IPS-18a (cell line): ENCODE data around the gene LRRC7.
"Not testable (repeated sequence)": the region's sequence is repeated elsewhere in the genome, so short reads cannot be mapped to it uniquely, and the experiment has no call there.

Experiments used
- H3K27ac ChIP-seq: one replicate; pipeline ENCODE4 v1.5.1; 2013; ENCODE audit warnings: low read length
- H3K27me3 ChIP-seq: one replicate; pipeline ENCODE4 v1.6.1; 2013; ENCODE audit warnings: mild to moderate bottlenecking, low read length; ENCODE audit not compliant: control insufficient read depth, insufficient read depth
- H3K36me3 ChIP-seq: one replicate; pipeline ENCODE4 v1.6.1; 2013; ENCODE audit warnings: low read depth, low read length; ENCODE audit not compliant: control insufficient read depth
- H3K4me1 ChIP-seq: one replicate; pipeline ENCODE4 v1.6.1; 2013; ENCODE audit warnings: low read depth, low read length; ENCODE audit not compliant: control insufficient read depth
- H3K4me3 ChIP-seq: one replicate; pipeline ENCODE4 v1.5.1; 2013; ENCODE audit warnings: low read length
- H3K9ac ChIP-seq: one replicate; pipeline ENCODE4 v1.6.1; 2013; ENCODE audit warnings: mild to moderate bottlenecking, low read length, moderate library complexity
- H3K9me3 ChIP-seq: one replicate; pipeline ENCODE4 v1.6.1; 2013; ENCODE audit warnings: low read depth, low read length; ENCODE audit not compliant: control insufficient read depth

The LRRC7 gene

GRCh38 chr1:69700770-69701169, 133.0 kb downstream of the LRRC7 start:
- Histone ChIP-seq H3K27me3 (no peaks in the 10 kb centered on the region), H3K9me3 (no peaks in the 10 kb centered on the region), H3K4me1 (no peaks in the 10 kb centered on the region), H3K4me3 (no peak overlapping the region), H3K27ac (no peak overlapping the region), H3K9ac (no peak overlapping the region), H3K36me3 (no peaks in the 10 kb centered on the region)

- Histone ChIP-seq H3K36me3 (no peaks in the 10 kb centered on the region), H3K27ac (no peak overlapping the region), H3K4me3 (no peak overlapping the region), H3K9ac (no peak overlapping the region), H3K27me3 (no peaks in the 10 kb centered on the region), H3K9me3 (no peaks in the 10 kb centered on the region), H3K4me1 (no peaks in the 10 kb centered on the region)
Observed at GRCh38 chr1:69702085-69702484, 134.4 kb downstream of the LRRC7 start.

- Histone ChIP-seq H3K27ac (no peak overlapping the region), H3K4me3 (no peak overlapping the region), H3K36me3 (no peaks in the 10 kb centered on the region), H3K9me3 (no peaks in the 10 kb centered on the region), H3K9ac (no peak overlapping the region), H3K4me1 (no peaks in the 10 kb centered on the region), H3K27me3 (no peaks in the 10 kb centered on the region)
Observed at GRCh38 chr1:69706473-69706872, 138.8 kb downstream of the LRRC7 start.

- H3K4me1 ChIP-seq: no peaks in the 10 kb centered on the region
- no peak overlapping the region for H3K27ac ChIP-seq
- no peaks in the 10 kb centered on the region for H3K36me3 ChIP-seq
- no peaks in the 10 kb centered on the region for H3K9me3 ChIP-seq
- H3K27me3 ChIP-seq: no peaks in the 10 kb centered on the region
- H3K9ac ChIP-seq: no peak overlapping the region
- H3K4me3 ChIP-seq: no peak overlapping the region
Observed at GRCh38 chr1:69707103-69707502, 139.4 kb downstream of the LRRC7 start.

- no peaks in the 10 kb centered on the region for H3K4me1 ChIP-seq
- no peaks in the 10 kb centered on the region for H3K9me3 ChIP-seq
- H3K36me3 ChIP-seq: no peaks in the 10 kb centered on the region
- H3K9ac ChIP-seq: no peak overlapping the region
- no peak overlapping the region for H3K27ac ChIP-seq
- H3K27me3 ChIP-seq: no peaks in the 10 kb centered on the region
- H3K4me3 ChIP-seq: no peak overlapping the region
Observed at GRCh38 chr1:69710484-69711189, 142.9 kb downstream of the LRRC7 start.

GRCh38 chr1:69711190-69711930, 143.6 kb downstream of the LRRC7 start:
- Histone ChIP-seq H3K27ac (no peak overlapping the region), H3K9me3 (no peaks in the 10 kb centered on the region), H3K27me3 (no peaks in the 10 kb centered on the region), H3K4me3 (no peak overlapping the region), H3K9ac (no peak overlapping the region), H3K36me3 (no peaks in the 10 kb centered on the region), H3K4me1 (no peaks in the 10 kb centered on the region)

GRCh38 chr1:69717834-69718233, 150.1 kb downstream of the LRRC7 start:
- H3K9me3 ChIP-seq, H3K4me3 ChIP-seq, H3K27me3 ChIP-seq, H3K36me3 ChIP-seq, H3K9ac ChIP-seq, H3K4me1 ChIP-seq, H3K27ac ChIP-seq: not testable (repeated sequence)

GRCh38 chr1:69728206-69728605, 160.5 kb downstream of the LRRC7 start:
- Histone ChIP-seq H3K9me3 (no peaks in the 10 kb centered on the region), H3K27ac (no peak overlapping the region), H3K9ac (no peak overlapping the region), H3K36me3 (no peaks in the 10 kb centered on the region), H3K4me1 (no peaks in the 10 kb centered on the region), H3K27me3 (no peaks in the 10 kb centered on the region), H3K4me3 (no peak overlapping the region)

GRCh38 chr1:69733061-69733460, 165.3 kb downstream of the LRRC7 start:
- Histone ChIP-seq H3K4me3 (no peak overlapping the region), H3K36me3 (no peaks in the 10 kb centered on the region), H3K27me3 (no peaks in the 10 kb centered on the region), H3K9ac (no peak overlapping the region), H3K27ac (no peak overlapping the region), H3K4me1 (peaks cover 4% of the 10 kb centered on the region), H3K9me3 (peaks cover 6% of the 10 kb centered on the region)

GRCh38 chr1:69737527-69738185, 169.9 kb downstream of the LRRC7 start:
- Histone ChIP-seq H3K4me3 (no peak overlapping the region), H3K27ac (no peak overlapping the region), H3K27me3 (no peaks in the 10 kb centered on the region), H3K4me1 (peaks cover 21% of the 10 kb centered on the region), H3K9ac (no peak overlapping the region), H3K9me3 (peaks cover 6% of the 10 kb centered on the region), H3K36me3 (no peaks in the 10 kb centered on the region)

GRCh38 chr1:69738458-69739250, 170.9 kb downstream of the LRRC7 start:
- no peak overlapping the region for H3K9ac ChIP-seq
- peaks cover 21% of the 10 kb centered on the region for H3K4me1 ChIP-seq
- no peaks in the 10 kb centered on the region for H3K27me3 ChIP-seq
- H3K9me3 ChIP-seq: peaks cover 6% of the 10 kb centered on the region
- H3K4me3 ChIP-seq: no peak overlapping the region
- no peaks in the 10 kb centered on the region for H3K36me3 ChIP-seq
- no peak overlapping the region for H3K27ac ChIP-seq
